IMR-90 (cell line): ENCODE results near the gene COX14.

Experiments used
- CEBPB ChIP-seq: IDR thresholded peaks from 2 replicates; pipeline ENCODE4 v1.6.1; 2012; ENCODE audit warnings: low read depth, low read length, improper control_type of control experiment
- CHD1 ChIP-seq: IDR thresholded peaks from 2 replicates; pipeline ENCODE4 v1.6.1; 2012; ENCODE audit warnings: low read depth, low read length, improper control_type of control experiment
- CTCF ChIP-seq: conservative IDR thresholded peaks from 2 replicates; pipeline ENCODE4 v1.5.1; 2012; ENCODE audit warnings: mild to moderate bottlenecking, low read depth, low read length, improper control_type of control experiment
- FOS ChIP-seq: fragments of 150-350 bp; IDR thresholded peaks from 2 replicates; pipeline ENCODE4 v1.6.1; 2016; ENCODE audit warnings: low read depth, low read length
- MAFK ChIP-seq: IDR thresholded peaks from 2 replicates; pipeline ENCODE4 v1.6.1; 2012; ENCODE audit warnings: low read depth, low read length, improper control_type of control experiment
- MAZ ChIP-seq: IDR thresholded peaks from 2 replicates; pipeline ENCODE4 v1.6.1; 2012; ENCODE audit warnings: low read depth, mild to moderate bottlenecking, low read length, improper control_type of control experiment, moderate library complexity, borderline replicate concordance
- NFE2L2 ChIP-seq: fragments of 150-350 bp; IDR thresholded peaks from 2 replicates; pipeline ENCODE4 v1.6.1; 2016; ENCODE audit warnings: low read depth, mild to moderate bottlenecking, low read length
- POLR2A ChIP-seq: IDR thresholded peaks from 2 replicates; pipeline ENCODE4 v1.6.1; 2012; ENCODE audit warnings: mild to moderate bottlenecking, low read depth, low read length
- RFX5 ChIP-seq: IDR thresholded peaks from 2 replicates; pipeline ENCODE4 v1.8.0; 2012; ENCODE audit warnings: low read depth, mild to moderate bottlenecking, low read length, moderate library complexity
- SMC3 ChIP-seq: fragments of 150-350 bp; IDR thresholded peaks from 2 replicates; pipeline ENCODE4 v1.6.1; 2016; ENCODE audit warnings: low read depth, mild to moderate bottlenecking, antibody characterized with exemption, low read length, moderate library complexity
- USF2 ChIP-seq: fragments of 150-350 bp; IDR thresholded peaks from 2 replicates; pipeline ENCODE4 v1.6.1; 2017; ENCODE audit warnings: mild to moderate bottlenecking, antibody characterized with exemption, low read length, low read depth

GRCh38 chr12:50078281-50078680 lies 33.8 kb upstream of the COX14 start:
- TF ChIP-seq POLR2A = no peak
- TF ChIP-seq CTCF = no peak
- TF ChIP-seq MAFK = no peak
- TF ChIP-seq MAZ = no peak
- no peak for TF ChIP-seq FOS
- TF ChIP-seq CEBPB = no peak
- TF ChIP-seq CHD1 = no peak
- TF ChIP-seq SMC3 = no peak
- TF ChIP-seq NFE2L2 = no peak
- no peak for TF ChIP-seq RFX5
- no peak for TF ChIP-seq USF2
